ENCODE results near the gene RASA4B. TPM values are rescaled to one million over a fixed set of nuclear protein-coding genes. Genes with fewer than 3 reads are reported as not detected.
"Not testable (repeated sequence)": the region's sequence is repeated elsewhere in the genome, so short reads cannot be mapped to it uniquely, and the experiment has no call there.

The RASA4B gene
- polyA plus RNA-seq, 6 donors from 2014 or later: 4.1 to 11.7 (median 5.6) TPM

DNA sequence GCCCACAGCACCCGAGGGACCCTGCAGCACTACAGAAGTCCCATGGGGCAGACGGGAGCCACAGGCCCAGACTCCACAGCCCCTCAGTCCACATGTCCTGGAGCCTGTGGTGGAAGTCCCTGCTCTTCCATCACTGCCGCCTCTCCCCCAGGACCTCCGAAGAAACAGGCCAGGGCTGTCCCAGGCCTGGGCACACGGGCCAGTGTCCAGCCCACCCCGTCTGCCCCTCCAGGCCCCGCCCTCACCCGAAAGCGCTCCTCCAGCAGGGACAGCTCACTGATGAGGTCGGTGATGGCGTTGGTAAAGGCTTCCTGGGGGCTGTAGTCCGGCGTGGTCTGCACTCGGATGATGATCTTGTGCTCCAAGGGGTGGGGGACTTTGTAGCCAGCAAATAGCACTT is 43.5 kb downstream of the RASA4B start:
- not testable (repeated sequence) for H3K9me3 Mint-ChIP-seq; H3K36me3 Mint-ChIP-seq; DNase-seq; H3K27ac Mint-ChIP-seq; H3K4me1 Mint-ChIP-seq; H3K4me3 Mint-ChIP-seq; ATAC-seq (ENCODE audit: low read depth in 2 of 2); H3K27me3 Mint-ChIP-seq

DNA sequence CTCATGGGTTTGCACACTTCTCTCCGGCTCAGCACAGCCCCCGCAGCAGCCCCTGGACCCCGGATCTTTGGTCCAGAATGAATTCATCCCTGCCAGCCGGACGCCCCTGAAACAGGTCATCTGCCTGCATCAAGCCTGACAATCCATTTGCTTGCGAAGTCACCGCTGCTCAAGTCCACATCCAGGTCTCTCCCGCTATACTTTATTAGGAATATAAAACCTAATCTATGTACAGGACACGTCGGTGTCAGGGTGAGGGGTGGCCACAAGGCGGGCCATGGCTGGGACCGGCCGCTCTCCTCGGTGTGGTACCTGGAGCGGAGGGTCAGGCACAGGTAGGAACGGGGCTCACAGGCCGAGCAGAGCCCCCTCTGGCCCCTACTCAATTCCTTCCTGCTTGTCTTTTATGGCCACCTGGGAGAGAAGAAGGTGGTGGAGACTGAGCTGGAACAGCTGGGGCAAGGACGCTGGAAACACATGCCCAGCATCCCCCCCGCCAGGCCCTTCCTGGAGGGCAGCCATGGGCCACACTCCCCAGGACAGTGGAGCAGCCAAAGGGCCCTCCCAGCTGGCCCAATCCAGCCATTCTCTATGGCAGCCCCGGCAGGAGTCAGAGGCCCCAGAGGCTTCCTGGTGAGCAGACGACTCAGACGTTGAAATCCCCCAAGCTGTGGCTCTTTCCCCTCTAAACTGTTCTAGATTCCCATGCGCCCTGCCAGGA is 44.1 kb downstream of the RASA4B start:
- H3K27me3 Mint-ChIP-seq: no peaks in the 10 kb centered on the region
- H3K4me3 Mint-ChIP-seq: peak overlapping the region in 1 of 8 donors; percentile 47
- ATAC-seq (ENCODE audit: low read depth in 2 of 2) (no peak), DNase-seq (no peak)
- H3K9me3 Mint-ChIP-seq: no peaks in the 10 kb centered on the region
- H3K4me1 Mint-ChIP-seq: peaks cover 0 to 8% (median 0%) of the 10 kb centered on the region in 3 donors
- H3K27ac Mint-ChIP-seq: peak overlapping the region in 2 of 6 donors; percentile 18 to 47
- H3K36me3 Mint-ChIP-seq: no peaks in the 10 kb centered on the region

DNA sequence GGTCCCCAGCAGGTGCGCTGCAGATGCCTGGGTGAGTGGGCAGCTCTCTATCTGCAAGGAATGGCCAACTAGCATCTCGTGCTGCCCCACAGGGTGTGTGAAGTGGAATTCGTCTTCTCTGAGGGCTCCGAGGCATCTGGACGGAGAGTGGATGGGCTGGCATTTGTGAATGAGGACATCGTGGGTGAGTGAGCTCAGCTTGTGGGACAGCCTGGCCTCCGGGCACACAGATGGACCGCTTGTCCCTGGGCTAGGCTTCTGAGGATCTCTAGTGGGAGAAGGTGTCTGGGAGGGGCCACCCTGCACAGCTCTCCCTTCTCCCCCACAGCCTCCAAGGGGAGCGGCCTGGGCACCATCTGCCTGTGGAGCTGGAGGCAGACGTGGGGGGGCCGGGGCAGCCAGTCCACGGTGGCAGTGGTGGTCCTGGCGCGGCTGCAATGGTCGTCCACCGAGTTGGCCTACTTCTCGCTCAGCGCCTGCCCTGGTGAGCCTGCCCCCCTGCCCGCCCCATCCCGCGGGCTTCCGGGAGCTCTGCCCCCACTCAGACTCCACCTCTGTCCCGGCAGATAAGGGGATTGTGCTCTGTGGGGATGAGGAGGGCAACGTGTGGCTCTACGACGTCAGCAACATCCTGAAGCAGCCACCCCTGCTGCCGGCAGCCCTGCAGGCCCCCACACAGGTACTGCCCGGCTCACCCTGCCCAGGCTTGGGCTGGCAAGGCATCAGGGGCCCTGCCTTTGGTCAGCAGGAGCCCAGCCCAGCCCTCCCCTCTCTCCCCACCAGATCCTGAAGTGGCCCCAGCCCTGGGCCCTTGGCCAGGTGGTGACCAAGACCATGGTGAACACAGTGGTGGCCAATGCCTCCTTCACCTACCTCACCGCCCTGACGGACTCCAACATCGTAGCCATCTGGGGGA is 45.2 kb downstream of the RASA4B start:
- H3K9me3 Mint-ChIP-seq: no peaks in the 10 kb centered on the region
- no peaks in the 10 kb centered on the region for H3K36me3 Mint-ChIP-seq
- H3K4me3 Mint-ChIP-seq: peak overlapping the region in 1 of 8 donors; percentile 49
- peaks cover 0 to 8% (median 2%) of the 10 kb centered on the region in 3 donors for H3K4me1 Mint-ChIP-seq
- DNase-seq (no peak), ATAC-seq (ENCODE audit: low read depth in 2 of 2) (no peak)
- H3K27me3 Mint-ChIP-seq: no peaks in the 10 kb centered on the region
- H3K27ac Mint-ChIP-seq: peak overlapping the region in 2 of 6 donors; percentile 70 to 84

DNA sequence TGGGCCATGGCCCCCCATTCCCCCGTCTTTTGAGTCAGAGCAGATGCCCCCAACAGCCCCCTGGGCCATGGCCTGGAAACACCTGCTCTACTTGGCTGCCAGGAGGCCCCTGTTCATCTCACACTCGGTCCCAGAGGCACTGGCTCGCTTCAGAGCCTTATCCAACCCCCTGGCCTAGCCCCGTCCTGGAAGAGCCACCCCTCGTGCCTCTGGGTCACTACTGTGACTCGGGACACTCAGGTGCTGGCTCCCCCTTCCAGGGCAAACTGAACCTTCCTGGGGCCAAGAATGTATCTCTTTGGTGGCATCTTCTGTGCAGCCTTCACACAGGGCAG is 45.8 kb downstream of the RASA4B start:
- no peaks in the 10 kb centered on the region for H3K27me3 Mint-ChIP-seq
- no peaks in the 10 kb centered on the region for H3K9me3 Mint-ChIP-seq
- peak overlapping the region in 1 of 8 donors; percentile 49 for H3K4me3 Mint-ChIP-seq
- no peak for ATAC-seq (ENCODE audit: low read depth in 2 of 2)
- DNase-seq: no peak
- peak overlapping the region in 2 of 6 donors; percentile 70 to 84 for H3K27ac Mint-ChIP-seq
- no peaks in the 10 kb centered on the region for H3K36me3 Mint-ChIP-seq
- H3K4me1 Mint-ChIP-seq: peaks cover 3 to 10% (median 8%) of the 10 kb centered on the region in 3 donors

DNA sequence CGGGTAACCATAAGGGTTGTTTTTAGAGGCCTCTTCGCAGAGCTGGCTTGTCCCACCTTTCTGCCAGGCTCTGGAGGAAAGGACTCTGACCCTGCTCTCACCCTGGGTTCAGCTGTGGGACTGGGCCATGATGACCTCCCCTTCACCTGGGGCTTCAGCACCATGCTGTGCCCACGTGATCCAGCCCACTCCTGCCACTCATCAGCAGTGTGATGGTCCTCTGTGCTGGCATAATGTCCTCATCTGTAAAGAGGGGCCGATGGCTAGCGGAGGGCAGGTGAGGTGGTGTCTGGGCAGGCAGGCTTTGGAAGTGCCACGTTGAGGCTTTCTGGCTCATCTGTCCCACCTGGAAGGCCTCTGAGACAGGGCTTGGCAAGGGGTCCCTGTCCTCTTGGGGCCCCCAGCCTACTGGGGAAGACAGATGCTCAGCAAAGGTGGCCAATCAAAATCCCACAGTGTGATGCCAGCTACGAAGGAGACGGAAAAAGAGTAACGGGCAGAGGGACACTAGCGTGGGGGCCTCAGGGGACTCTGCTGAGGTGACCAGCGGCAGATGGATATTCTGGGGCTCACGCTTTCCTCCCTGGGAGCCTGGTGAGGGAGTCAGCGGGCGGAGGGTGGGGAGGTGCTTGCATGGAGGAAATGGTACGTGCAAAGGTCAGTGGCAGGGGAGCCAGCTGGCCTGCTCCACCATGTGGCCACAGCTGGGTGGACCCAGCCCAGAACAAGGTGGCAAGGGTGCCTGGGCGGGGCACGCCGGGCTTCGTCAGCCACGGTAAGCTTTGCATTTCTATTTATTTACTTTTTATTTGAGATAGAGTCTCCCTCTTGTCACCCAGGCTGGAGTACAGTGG is 47.4 kb downstream of the RASA4B start:
- no peak for ATAC-seq (ENCODE audit: low read depth in 2 of 2)
- peak overlapping the region in 1 of 6 donors; percentile 24 for H3K27ac Mint-ChIP-seq
- no peaks in the 10 kb centered on the region for H3K27me3 Mint-ChIP-seq
- peak overlapping the region in 1 of 8 donors; percentile 41 for H3K4me3 Mint-ChIP-seq
- H3K4me1 Mint-ChIP-seq: peaks cover 15 to 23% (median 17%) of the 10 kb centered on the region in 3 donors
- H3K36me3 Mint-ChIP-seq: no peaks in the 10 kb centered on the region
- no peaks in the 10 kb centered on the region for H3K9me3 Mint-ChIP-seq
- no peak for DNase-seq

DNA sequence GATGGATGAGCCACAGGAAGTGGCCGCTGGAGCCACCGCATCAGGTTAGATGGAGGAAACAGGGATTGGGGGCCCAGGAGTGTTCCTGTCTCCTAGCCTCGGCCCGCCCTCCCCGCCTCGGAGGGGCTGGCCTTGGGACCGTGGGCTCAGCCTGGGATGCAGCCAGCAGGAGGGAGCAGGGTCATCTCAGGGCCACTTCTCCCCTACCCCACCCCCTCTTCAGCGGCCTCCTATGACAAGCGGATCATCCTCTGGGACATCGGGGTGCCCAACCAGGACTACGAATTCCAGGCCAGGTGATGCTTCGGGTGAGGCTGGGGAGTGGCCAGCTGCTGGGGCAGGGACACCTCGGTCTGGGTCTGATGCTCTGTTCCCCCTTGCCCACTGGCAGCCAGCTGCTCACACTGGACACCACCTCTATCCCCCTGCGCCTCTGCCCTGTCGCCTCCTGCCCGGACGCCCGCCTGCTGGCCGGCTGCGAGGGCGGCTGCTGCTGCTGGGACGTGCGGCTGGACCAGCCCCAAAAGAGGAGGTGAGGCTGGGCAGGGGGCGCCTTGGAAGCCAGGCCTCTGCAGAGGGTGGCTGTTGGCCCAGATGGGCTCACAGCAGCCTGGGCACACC is 48.1 kb downstream of the RASA4B start:
- Mint-ChIP-seq H3K4me3 (no peak overlapping the region), H3K27me3 (no peaks in the 10 kb centered on the region), H3K4me1 (peaks cover 15 to 24% (median 17%) of the 10 kb centered on the region in 3 donors), H3K36me3 (no peaks in the 10 kb centered on the region), H3K27ac (no peak overlapping the region), H3K9me3 (no peaks in the 10 kb centered on the region)
- no peak for ATAC-seq (ENCODE audit: low read depth in 2 of 2)
- no peak for DNase-seq

DNA sequence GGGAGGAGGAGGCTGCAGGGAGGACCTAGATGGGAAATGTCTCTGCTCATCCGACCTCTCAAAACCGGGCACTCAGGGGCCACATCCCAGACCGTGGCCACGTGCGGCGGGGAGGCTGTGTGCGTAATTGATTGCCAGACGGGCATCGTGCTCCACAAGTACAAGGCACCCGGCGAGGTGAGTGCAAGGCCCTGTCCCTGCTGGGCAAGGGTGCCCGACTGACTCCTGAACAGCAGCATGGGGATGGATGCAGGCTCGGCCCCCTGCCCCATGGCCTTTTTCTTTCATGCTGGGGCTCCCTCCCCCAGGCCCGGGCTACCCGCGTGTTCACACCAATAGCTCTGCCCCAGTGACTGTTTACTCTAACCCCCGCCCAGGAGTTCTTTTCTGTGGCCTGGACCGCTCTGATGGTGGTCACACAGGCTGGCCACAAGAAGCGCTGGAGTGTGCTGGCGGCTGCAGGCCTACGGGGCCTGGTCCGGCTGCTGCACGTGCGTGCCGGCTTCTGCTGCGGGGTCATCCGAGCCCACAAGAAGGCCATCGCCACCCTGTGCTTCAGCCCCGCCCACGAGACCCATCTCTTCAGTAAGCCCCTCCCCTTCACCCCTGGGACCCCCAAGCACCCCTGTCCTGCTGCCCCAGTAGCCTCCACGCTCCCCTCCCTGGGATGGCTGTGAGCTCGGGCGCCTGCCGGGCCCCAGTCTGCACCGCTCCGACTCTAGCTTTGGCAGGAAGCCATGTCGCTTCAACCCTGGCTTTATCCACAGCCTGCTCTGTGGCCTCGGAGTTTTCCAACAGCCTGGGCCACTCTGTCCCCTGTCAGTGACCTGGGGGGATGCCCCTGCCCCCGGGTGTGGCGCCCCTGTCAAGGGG is 48.9 kb downstream of the RASA4B start:
- DNase-seq (no peak), ATAC-seq (ENCODE audit: low read depth in 2 of 2) (no peak)
- Mint-ChIP-seq H3K27me3 (no peaks in the 10 kb centered on the region), H3K4me3 (no peak overlapping the region), H3K9me3 (no peaks in the 10 kb centered on the region), H3K4me1 (peaks cover 21 to 30% (median 21%) of the 10 kb centered on the region in 3 donors), H3K27ac (no peak overlapping the region), H3K36me3 (no peaks in the 10 kb centered on the region)

DNA sequence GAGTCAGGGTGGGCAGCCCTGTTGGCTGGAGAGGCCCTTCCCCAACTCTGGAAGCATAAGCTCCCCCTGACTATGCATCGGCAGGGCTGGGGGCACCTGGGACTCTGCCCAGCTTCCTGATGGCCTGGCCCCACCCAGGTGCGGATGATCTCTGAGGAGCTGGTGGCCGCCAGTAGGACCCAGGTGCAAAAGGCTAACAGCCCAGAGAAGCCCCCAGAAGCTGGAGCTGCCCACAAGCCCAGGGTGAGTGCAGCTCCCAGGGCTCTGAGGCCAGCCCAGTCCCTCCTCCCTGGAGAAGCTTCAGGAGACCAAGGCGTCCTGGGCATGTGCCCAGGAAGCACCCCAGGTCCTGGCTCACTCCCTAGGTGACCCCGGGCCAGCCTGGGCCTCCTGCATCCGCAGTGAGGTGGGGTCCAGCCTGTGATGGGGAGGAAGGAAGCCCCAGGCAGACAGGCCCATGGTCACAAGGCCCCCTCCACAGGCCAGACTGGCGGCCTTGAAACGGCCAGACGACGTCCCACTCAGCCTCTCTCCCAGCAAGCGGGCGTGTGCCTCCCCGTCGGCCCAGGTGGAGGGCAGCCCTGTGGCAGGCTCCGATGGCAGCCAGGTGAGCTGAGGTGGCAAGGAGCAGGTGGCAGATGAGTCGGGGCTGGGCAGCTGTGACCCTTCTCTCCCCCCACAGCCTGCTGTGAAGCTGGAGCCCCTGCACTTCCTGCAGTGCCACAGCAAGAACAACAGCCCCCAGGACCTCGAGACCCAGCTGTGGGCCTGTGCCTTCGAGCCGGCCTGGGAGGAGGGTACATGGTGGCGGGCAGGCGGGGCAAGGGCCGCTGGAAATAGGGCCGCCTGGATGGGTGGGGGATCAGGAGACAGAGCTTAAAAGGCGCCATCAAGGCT is 49.7 kb downstream of the RASA4B start:
- no peak overlapping the region for H3K27ac Mint-ChIP-seq
- peak overlapping the region in 1 of 8 donors; percentile 44 for H3K4me3 Mint-ChIP-seq
- no peak for DNase-seq
- peaks cover 23 to 36% (median 23%) of the 10 kb centered on the region in 3 donors for H3K4me1 Mint-ChIP-seq
- no peaks in the 10 kb centered on the region for H3K9me3 Mint-ChIP-seq
- ATAC-seq (ENCODE audit: low read depth in 2 of 2): no peak
- no peaks in the 10 kb centered on the region for H3K36me3 Mint-ChIP-seq
- H3K27me3 Mint-ChIP-seq: no peaks in the 10 kb centered on the region

DNA sequence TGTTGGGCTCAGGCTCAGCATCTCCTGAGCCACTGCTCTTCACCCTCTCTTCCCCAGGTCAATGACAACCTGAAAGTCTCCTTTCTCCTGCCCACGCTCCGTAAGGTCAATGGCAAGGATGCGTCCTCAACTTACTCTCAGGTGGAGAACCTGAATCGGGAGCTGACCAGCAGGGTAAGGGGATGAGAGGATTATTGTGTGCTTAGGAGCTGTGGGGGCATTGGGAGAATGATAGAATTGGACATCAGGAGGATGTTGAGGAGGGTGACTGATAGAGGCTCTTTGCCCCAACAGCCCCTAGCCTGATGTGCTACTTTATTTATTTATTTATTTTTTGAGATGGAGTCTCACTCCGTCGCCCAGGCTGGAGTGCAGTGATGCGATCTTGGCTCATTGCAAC is 51.5 kb downstream of the RASA4B start:
- no peak for DNase-seq
- Mint-ChIP-seq H3K9me3 (no peaks in the 10 kb centered on the region), H3K27me3 (no peaks in the 10 kb centered on the region), H3K4me3 (peak overlapping the region; percentile 81 to 95 (median 87)), H3K27ac (peak overlapping the region in 4 of 6 donors; percentile 33 to 84 (median 66)), H3K4me1 (peaks cover 23 to 47% (median 35%) of the 10 kb centered on the region in 3 donors), H3K36me3 (no peaks in the 10 kb centered on the region)
- ATAC-seq (ENCODE audit: low read depth in 2 of 2): no peak

DNA sequence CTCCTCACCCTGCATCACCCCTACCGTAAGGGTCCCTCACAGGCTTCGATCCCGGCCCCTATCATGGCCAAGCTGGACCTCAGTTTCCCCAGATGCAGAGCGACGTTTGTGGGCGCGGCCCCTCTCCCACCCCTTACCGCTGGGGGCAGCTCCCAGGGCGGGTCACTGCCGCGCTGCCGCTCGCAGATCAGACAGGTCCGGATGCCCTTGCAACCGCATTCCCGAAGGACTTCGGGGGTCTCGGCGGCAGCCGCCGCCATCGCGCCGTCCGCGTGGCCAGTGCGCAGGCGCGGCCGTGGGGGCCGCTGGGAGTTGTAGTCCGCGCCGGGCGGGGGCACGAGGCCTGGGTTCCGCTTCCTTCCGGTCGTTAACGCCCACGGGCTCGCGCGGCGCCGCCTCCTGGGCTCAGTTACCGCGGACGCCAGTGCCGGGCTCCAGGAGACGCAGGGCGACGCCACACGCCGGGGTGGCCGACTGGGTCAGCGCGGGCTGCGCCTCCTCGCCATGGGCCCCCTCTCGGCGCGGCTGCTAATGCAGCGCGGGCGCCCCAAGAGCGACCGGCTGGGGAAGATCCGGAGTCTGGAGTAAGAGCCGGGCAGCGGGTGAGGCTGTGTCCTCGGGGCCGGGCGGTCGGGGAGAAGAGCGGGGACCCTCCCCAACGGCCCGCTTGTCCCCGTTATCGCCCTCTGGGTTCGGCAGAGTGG is 52.8 kb downstream of the RASA4B start, which contains the start of the genes ALKBH4 and LRWD1:
Gene ALKBH4 (minus strand): TSS at position 287 of the 704 bp plus-strand sequence. CDS start 27 bp downstream, at position 260.
Gene LRWD1 (plus strand): TSS at position 408 of the 704 bp plus-strand sequence. CDS start 97 bp downstream, at position 505.
- Mint-ChIP-seq H3K36me3 (no peaks in the 10 kb centered on the region), H3K4me1 (peaks cover 24 to 53% (median 40%) of the 10 kb centered on the region in 3 donors), H3K9me3 (no peaks in the 10 kb centered on the region), H3K27ac (peak within 1 kb of the TSS; percentile 47 to 94 (median 74)), H3K27me3 (no peaks in the 10 kb centered on the region), H3K4me3 (peak within 1 kb of the TSS; percentile 81 to 95 (median 87))
- ATAC-seq (ENCODE audit: low read depth in 2 of 2) (peak; percentile 97), DNase-seq (peak; percentile 93)
